HCT116 (cell line): ENCODE measurements around the gene DHH.
A peak's percentile ranks its signal among the peaks of the same experiment; 100 is the strongest.

ENCODE experiments used
- ELF1 ChIP-seq: IDR thresholded peaks from 2 replicates; pipeline ENCODE4 v1.6.1; 2012; ENCODE audit warnings: low read depth, borderline replicate concordance
- JUND ChIP-seq: IDR thresholded peaks from 2 replicates; pipeline ENCODE4 v1.6.1; 2012
- POLR2A ChIP-seq: IDR thresholded peaks from 2 replicates; pipeline ENCODE4 v1.7.0; 2011; ENCODE audit warnings: borderline replicate concordance; ENCODE audit not compliant: insufficient read depth, insufficient read length; ENCODE audit errors: extremely low read depth
- REST ChIP-seq: IDR thresholded peaks from 2 replicates; pipeline ENCODE4 v1.6.1; 2012; ENCODE audit warnings: low read depth
- SP1 ChIP-seq: IDR thresholded peaks from 2 replicates; pipeline ENCODE4 v1.6.1; 2012; ENCODE audit warnings: low read depth
- ZFX ChIP-seq: fragments of 450-650 bp; IDR thresholded peaks from 2 replicates; pipeline ENCODE4 v1.6.1; 2017
- TF ChIP-seq, protein P1 (sequence below), 3 experiments: fragments of 200-600 bp in 1 of 3; sonication (generic) in 1 of 3; IDR thresholded peaks in 2 of 3; conservative IDR thresholded peaks in 1 of 3; 2 replicates each; pipeline ENCODE4 v1.5.1; 2012 to 2017; ENCODE audit warnings: low read depth in 2 of 3, low read length in 2 of 3, antibody characterized with exemption in 1 of 3, borderline replicate concordance in 1 of 3, control low read depth in 1 of 3, mild to moderate bottlenecking in 1 of 3, mixed read lengths in 1 of 3, mixed run types in 1 of 3, moderate library complexity in 1 of 3; ENCODE audit not compliant: insufficient read depth in 1 of 3
- TF ChIP-seq, protein P2 (sequence below): IDR thresholded peaks from 2 replicates; pipeline ENCODE4 v1.6.1; 2012

DNA sequence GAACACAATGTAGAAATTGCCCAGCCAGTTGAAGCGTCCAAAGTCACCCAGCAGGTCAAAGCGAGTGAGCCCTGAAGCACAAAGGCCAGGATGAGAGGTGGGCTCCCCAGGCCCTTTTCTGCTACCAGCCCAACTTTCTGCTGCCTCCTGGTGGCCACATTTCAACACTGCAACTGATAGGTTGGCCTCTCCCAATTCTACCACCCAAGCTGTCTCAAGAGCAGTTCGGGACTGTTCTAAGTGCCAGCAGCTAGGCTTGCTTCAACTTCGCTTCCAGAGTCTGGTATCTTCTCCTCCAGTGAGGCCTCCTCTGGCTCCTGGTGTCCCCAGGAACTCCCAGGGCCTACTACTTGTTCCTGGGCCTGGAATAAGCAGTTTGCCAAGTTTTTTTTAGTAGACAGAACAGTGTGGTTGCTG, 3.4 kb upstream of the DHH start:
- TF ChIP-seq, protein P1, sequence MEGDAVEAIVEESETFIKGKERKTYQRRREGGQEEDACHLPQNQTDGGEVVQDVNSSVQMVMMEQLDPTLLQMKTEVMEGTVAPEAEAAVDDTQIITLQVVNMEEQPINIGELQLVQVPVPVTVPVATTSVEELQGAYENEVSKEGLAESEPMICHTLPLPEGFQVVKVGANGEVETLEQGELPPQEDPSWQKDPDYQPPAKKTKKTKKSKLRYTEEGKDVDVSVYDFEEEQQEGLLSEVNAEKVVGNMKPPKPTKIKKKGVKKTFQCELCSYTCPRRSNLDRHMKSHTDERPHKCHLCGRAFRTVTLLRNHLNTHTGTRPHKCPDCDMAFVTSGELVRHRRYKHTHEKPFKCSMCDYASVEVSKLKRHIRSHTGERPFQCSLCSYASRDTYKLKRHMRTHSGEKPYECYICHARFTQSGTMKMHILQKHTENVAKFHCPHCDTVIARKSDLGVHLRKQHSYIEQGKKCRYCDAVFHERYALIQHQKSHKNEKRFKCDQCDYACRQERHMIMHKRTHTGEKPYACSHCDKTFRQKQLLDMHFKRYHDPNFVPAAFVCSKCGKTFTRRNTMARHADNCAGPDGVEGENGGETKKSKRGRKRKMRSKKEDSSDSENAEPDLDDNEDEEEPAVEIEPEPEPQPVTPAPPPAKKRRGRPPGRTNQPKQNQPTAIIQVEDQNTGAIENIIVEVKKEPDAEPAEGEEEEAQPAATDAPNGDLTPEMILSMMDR (IDR thresholded peaks at IDR 0.05 in 2 of 3, conservative IDR thresholded peaks at IDR 0.05 in 1 of 3; ENCODE audit: borderline replicate concordance in 1 of 3, insufficient read depth in 1 of 3, low read depth in 2 of 3, low read length in 2 of 3) = peak; percentile 52 to 84 (median 79); a peak in 5 of 6 replicates
- TF ChIP-seq SP1 (no peak), POLR2A (no peak), JUND (no peak), ZFX (no peak), ELF1 (no peak), REST (no peak)
- TF ChIP-seq, protein P2, sequence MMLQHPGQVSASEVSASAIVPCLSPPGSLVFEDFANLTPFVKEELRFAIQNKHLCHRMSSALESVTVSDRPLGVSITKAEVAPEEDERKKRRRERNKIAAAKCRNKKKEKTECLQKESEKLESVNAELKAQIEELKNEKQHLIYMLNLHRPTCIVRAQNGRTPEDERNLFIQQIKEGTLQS = no peak
